Amygdala (tissue), 56 donors: Measurements from ENCODE around the gene ADAP1.
"Not testable (repeated sequence)": the region's sequence is repeated elsewhere in the genome, so short reads cannot be mapped to it uniquely, and the experiment has no call there.

Source experiments
- DNase-seq, 56 donors: peaks; one replicate each; lab custom pipeline; 2025; lab: John Stamatoyannopoulos, UW

ADAP1 gene

GRCh38 chr7:926061-927030, 28.1 kb downstream of the ADAP1 start:
- DNase-seq = peak in 28 of 56 donors; percentile 20 to 80 (median 59)

GRCh38 chr7:925601-926000, 28.9 kb downstream of the ADAP1 start:
- peak in 8 of 56 donors; percentile 28 to 67 (median 43) for DNase-seq

- no peak for DNase-seq
These were observed 29.8 kb downstream of the ADAP1 start for GRCh38 chr7:924541-925231.

- DNase-seq = not testable (repeated sequence)
These were observed 30.4 kb downstream of the ADAP1 start for GRCh38 chr7:924042-924441.

- peak in 3 of 56 donors; percentile 13 to 45 (median 36) for DNase-seq
These were observed 31.1 kb downstream of the ADAP1 start for GRCh38 chr7:923108-924041.

GRCh38 chr7:922334-923107, 32.0 kb downstream of the ADAP1 start:
- DNase-seq = no peak

GRCh38 chr7:921581-922333, 32.7 kb downstream of the ADAP1 start:
- DNase-seq = no peak

- no peak for DNase-seq
These were observed 33.4 kb downstream of the ADAP1 start for GRCh38 chr7:921071-921461.

GRCh38 chr7:920351-921070, 34.0 kb downstream of the ADAP1 start:
- DNase-seq = no peak

GRCh38 chr7:919924-920341, 34.5 kb downstream of the ADAP1 start:
- DNase-seq = peak in 1 of 56 donors; percentile 39

GRCh38 chr7:919114-919442, 35.4 kb downstream of the ADAP1 start:
- DNase-seq = no peak

GRCh38 chr7:918441-919113, 35.9 kb downstream of the ADAP1 start:
- no peak for DNase-seq

GRCh38 chr7:918118-918425, 36.4 kb downstream of the ADAP1 start:
- no peak for DNase-seq

- DNase-seq = peak in 1 of 56 donors; percentile 51
These were observed 37.0 kb downstream of the ADAP1 start for GRCh38 chr7:917255-918117.

- DNase-seq = peak in 8 of 56 donors; percentile 21 to 72 (median 37)
These were observed 38.1 kb downstream of the ADAP1 start for GRCh38 chr7:916291-916941.
